Muscle layer of duodenum (tissue), 2 donors: ENCODE measurements around the gene STAC3.

Experiments
- H3K27ac ChIP-seq: one replicate; pipeline ENCODE4 v1.7.0; 2013; ENCODE audit warnings: mild to moderate bottlenecking, low read length
- H3K27me3 ChIP-seq: one replicate; pipeline ENCODE4 v1.7.0; 2013; ENCODE audit warnings: low read depth, mild to moderate bottlenecking, control low read depth, low read length
- H3K36me3 ChIP-seq, 2 donors: one replicate each; pipeline ENCODE4 v1.7.0; 2013; ENCODE audit warnings: low read length in 2 of 2, control low read depth in 1 of 2, mild to moderate bottlenecking in 1 of 2; ENCODE audit not compliant: insufficient read depth in 2 of 2, control insufficient read depth in 1 of 2
- H3K4me1 ChIP-seq, 2 donors: one replicate each; pipeline ENCODE4 v1.7.0; 2013; ENCODE audit warnings: low read length in 2 of 2, mild to moderate bottlenecking in 2 of 2, control low read depth in 1 of 2, moderate library complexity in 1 of 2; ENCODE audit not compliant: insufficient read depth in 2 of 2, control insufficient read depth in 1 of 2
- H3K4me3 ChIP-seq, 2 donors: one replicate each; pipeline ENCODE4 v1.7.0; 2013; ENCODE audit warnings: low read length in 2 of 2, low read depth in 1 of 2, mild to moderate bottlenecking in 1 of 2
- H3K9me3 ChIP-seq, 2 donors: one replicate each; pipeline ENCODE4 v1.7.0; 2013; ENCODE audit warnings: low read length in 2 of 2, control low read depth in 1 of 2, mild to moderate bottlenecking in 1 of 2; ENCODE audit not compliant: control insufficient read depth in 1 of 2
- donor health status: healthy.

STAC3 gene

DNA sequence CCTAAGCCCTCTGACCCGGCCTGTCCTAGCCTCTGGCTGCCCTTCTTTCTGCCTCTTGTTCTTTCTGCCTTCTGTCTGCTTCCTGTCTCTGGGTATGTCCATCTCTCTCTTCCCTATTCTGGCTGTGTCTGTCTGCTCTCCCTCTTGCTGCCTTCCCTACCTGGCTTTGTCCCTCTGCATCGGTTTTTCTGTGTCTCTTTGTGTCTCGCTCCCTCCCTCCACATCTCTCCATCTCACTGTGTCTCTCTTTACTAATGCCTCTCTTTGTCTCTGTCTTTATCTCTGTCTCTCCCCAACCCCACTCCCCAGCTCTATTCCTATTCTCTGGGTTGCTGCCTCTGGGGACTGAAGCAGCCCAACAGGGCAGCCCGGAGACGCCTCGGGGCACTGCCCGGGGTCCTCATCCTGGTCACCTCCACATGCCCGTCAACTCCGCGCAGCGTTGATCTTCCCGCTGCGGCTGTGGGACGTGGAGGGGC lies 11.4 kb downstream of the STAC3 start:
- Histone ChIP-seq H3K9me3 (no peaks in the 10 kb centered on the region), H3K36me3 (peaks cover 0 to 2% of the 10 kb centered on the region in 2 donors), H3K27me3 (peaks cover 71% of the 10 kb centered on the region), H3K4me1 (peaks cover 15 to 74% of the 10 kb centered on the region in 2 donors), H3K27ac (no peak overlapping the region), H3K4me3 (peak overlapping the region; percentile 16 to 71)

GRCh38 chr12:57238854-57239554 lies 12.0 kb downstream of the STAC3 start:
- Histone ChIP-seq H3K4me3 (peak overlapping the region; percentile 60 to 71), H3K9me3 (no peaks in the 10 kb centered on the region), H3K4me1 (peaks cover 15 to 74% of the 10 kb centered on the region in 2 donors), H3K27me3 (peaks cover 69% of the 10 kb centered on the region), H3K36me3 (peaks cover 4 to 8% of the 10 kb centered on the region in 2 donors), H3K27ac (no peak overlapping the region)

- peaks cover 12 to 16% of the 10 kb centered on the region in 2 donors for H3K36me3 ChIP-seq
- peaks cover 65% of the 10 kb centered on the region for H3K27me3 ChIP-seq
- no peaks in the 10 kb centered on the region for H3K9me3 ChIP-seq
- peak overlapping the region; percentile 60 to 71 for H3K4me3 ChIP-seq
- H3K4me1 ChIP-seq = peaks cover 15 to 66% of the 10 kb centered on the region in 2 donors
- no peak overlapping the region for H3K27ac ChIP-seq
Observed at GRCh38 chr12:57237932-57238853, 12.8 kb downstream of the STAC3 start.

- no peak overlapping the region for H3K27ac ChIP-seq
- H3K4me1 ChIP-seq = peaks cover 10 to 59% of the 10 kb centered on the region in 2 donors
- H3K27me3 ChIP-seq = peaks cover 59% of the 10 kb centered on the region
- no peaks in the 10 kb centered on the region for H3K9me3 ChIP-seq
- H3K36me3 ChIP-seq = peaks cover 18 to 22% of the 10 kb centered on the region in 2 donors
- peak overlapping the region in 1 of 2 donors; percentile 71 for H3K4me3 ChIP-seq
Observed at GRCh38 chr12:57237596-57237931, 13.4 kb downstream of the STAC3 start.

DNA sequence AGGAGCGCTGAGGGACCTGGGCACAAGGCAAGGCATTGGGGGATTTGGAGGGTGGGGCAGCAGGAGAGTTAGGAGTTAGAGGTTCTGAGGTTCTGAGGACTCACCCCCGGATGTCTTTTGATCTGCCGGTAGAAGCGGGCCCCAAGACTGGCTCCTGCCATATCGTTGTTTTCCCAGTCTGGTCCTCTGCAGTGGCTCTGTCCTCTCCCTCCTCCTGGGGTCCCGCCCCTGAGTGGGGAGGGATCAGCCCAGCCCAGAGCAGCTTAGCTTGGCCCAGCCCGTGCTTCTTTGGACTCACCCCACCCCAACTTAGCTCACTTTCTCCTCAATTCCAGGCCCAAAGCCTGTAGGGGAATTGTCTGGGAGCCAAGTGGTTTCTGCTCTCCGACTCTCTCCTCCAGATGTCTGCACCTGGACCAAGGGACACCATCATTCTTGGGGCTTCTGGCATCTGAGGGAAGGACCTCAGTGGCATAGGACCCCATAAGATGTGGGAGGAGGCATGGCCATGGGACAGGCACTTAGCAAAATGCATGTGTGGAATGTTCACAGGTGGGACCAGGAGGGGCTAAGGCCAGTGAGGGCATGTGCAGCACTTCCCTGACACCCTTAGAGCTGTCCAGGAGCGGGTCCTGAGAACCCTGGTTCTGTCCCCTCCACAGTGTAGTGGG lies 13.9 kb downstream of the STAC3 start:
- Histone ChIP-seq H3K9me3 (no peaks in the 10 kb centered on the region), H3K4me3 (no peak overlapping the region), H3K27ac (no peak overlapping the region), H3K36me3 (peaks cover 23 to 28% of the 10 kb centered on the region in 2 donors), H3K27me3 (peaks cover 54% of the 10 kb centered on the region), H3K4me1 (peaks cover 10 to 54% of the 10 kb centered on the region in 2 donors)

GRCh38 chr12:57236201-57236924 lies 14.6 kb downstream of the STAC3 start:
- no peak overlapping the region for H3K27ac ChIP-seq
- H3K9me3 ChIP-seq = no peaks in the 10 kb centered on the region
- no peak overlapping the region for H3K4me3 ChIP-seq
- peaks cover 47% of the 10 kb centered on the region for H3K27me3 ChIP-seq
- H3K36me3 ChIP-seq = peaks cover 27 to 33% of the 10 kb centered on the region in 2 donors
- H3K4me1 ChIP-seq = peaks cover 10 to 49% of the 10 kb centered on the region in 2 donors

DNA sequence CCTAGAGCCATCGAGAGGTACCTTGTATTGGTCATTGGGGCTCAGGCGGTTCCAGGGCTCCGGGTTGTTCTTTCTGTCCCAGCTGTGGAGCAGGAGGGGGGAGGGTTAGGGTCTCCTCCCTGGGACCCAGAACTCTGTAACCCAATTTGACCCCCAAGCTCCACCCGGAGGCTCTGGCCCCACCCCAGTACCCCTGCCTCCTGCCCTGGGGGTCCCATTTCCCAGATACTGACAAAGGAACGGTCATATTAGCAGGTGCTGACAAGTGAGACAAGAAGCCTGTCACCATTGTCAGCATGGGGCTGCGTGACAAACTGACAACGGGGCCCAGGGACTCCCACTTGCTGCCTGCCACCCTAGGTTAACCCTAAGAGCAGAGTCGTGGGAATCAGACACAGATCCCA lies 15.3 kb downstream of the STAC3 start:
- no peak overlapping the region for H3K4me3 ChIP-seq
- no peak overlapping the region for H3K27ac ChIP-seq
- H3K36me3 ChIP-seq = peaks cover 29 to 33% of the 10 kb centered on the region in 2 donors
- peaks cover 41% of the 10 kb centered on the region for H3K27me3 ChIP-seq
- no peaks in the 10 kb centered on the region for H3K9me3 ChIP-seq
- peaks cover 13 to 49% of the 10 kb centered on the region in 2 donors for H3K4me1 ChIP-seq

- Histone ChIP-seq H3K27ac (no peak overlapping the region), H3K36me3 (peaks cover 29 to 33% of the 10 kb centered on the region in 2 donors), H3K4me3 (no peak overlapping the region), H3K4me1 (peaks cover 18 to 49% of the 10 kb centered on the region in 2 donors), H3K9me3 (no peaks in the 10 kb centered on the region), H3K27me3 (peaks cover 35% of the 10 kb centered on the region)
Observed at GRCh38 chr12:57235017-57235727, 15.8 kb downstream of the STAC3 start.

- peaks cover 29% of the 10 kb centered on the region for H3K27me3 ChIP-seq
- H3K9me3 ChIP-seq = no peaks in the 10 kb centered on the region
- H3K36me3 ChIP-seq = peaks cover 29 to 36% of the 10 kb centered on the region in 2 donors
- peaks cover 16 to 47% of the 10 kb centered on the region in 2 donors for H3K4me1 ChIP-seq
- H3K4me3 ChIP-seq = no peak overlapping the region
- peak overlapping the region; percentile 23 for H3K27ac ChIP-seq
Observed at GRCh38 chr12:57234571-57235016, 16.4 kb downstream of the STAC3 start.

DNA sequence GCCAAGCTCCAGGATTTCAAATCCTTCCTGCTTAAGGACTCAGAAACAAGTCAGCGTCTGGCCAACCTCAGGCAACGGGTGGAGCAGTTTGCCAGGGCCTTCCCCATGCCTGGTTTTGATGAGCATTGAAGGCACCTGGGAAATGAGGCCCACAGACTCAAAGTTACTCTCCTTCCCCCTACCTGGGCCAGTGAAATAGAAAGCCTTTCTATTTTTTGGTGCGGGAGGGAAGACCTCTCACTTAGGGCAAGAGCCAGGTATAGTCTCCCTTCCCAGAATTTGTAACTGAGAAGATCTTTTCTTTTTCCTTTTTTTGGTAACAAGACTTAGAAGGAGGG lies 16.8 kb downstream of the STAC3 start:
- no peaks in the 10 kb centered on the region for H3K9me3 ChIP-seq
- no peak overlapping the region for H3K4me3 ChIP-seq
- H3K27ac ChIP-seq = peak overlapping the region; percentile 23
- peaks cover 13 to 43% of the 10 kb centered on the region in 2 donors for H3K4me1 ChIP-seq
- peaks cover 26% of the 10 kb centered on the region for H3K27me3 ChIP-seq
- H3K36me3 ChIP-seq = peaks cover 29 to 38% of the 10 kb centered on the region in 2 donors
